GM12878 (cell line): ENCODE data around the gene SIRT5. TPM values are rescaled to one million over a fixed set of nuclear protein-coding genes. Genes with fewer than 3 reads are reported as not detected.

Experiments
- ATF7 ChIP-seq: fragments of 450-650 bp; IDR thresholded peaks from 2 replicates; pipeline ENCODE4 v1.6.1; 2016; ENCODE audit warnings: low read depth, mild to moderate bottlenecking
- CREB1 ChIP-seq: IDR thresholded peaks from 2 replicates; pipeline ENCODE4 v1.6.1; 2012; ENCODE audit warnings: low read depth, mild to moderate bottlenecking, inconsistent platforms
- EGR1 ChIP-seq, 2 experiments: IDR thresholded peaks; 1 replicate in 1 of 2; 2 replicates in 1 of 2; pipeline ENCODE4 v1.6.1; 2011 to 2012; ENCODE audit warnings: low read depth in 2 of 2, low read length in 2 of 2, borderline replicate concordance in 1 of 2, mild to moderate bottlenecking in 1 of 2, moderate library complexity in 1 of 2
- FOXM1 ChIP-seq: IDR thresholded peaks from 2 replicates; pipeline ENCODE4 v1.6.1; 2012; ENCODE audit warnings: low read depth, mild to moderate bottlenecking, inconsistent platforms, low read length, moderate library complexity
- GATAD2B ChIP-seq: fragments of 450-650 bp; conservative IDR thresholded peaks from 2 replicates; pipeline ENCODE4 v1.6.1; 2017; ENCODE audit warnings: low read depth, mild to moderate bottlenecking, moderate library complexity
- HDAC2 ChIP-seq: fragments of 200-600 bp; sonication (generic); IDR thresholded peaks from 2 replicates; pipeline ENCODE4 v1.6.1; 2017
- IRF4 ChIP-seq: IDR thresholded peaks from 2 replicates; pipeline ENCODE4 v1.6.1; 2011; ENCODE audit warnings: low read depth, low read length
- KLF5 ChIP-seq: fragments of 450-650 bp; IDR thresholded peaks from 2 replicates; pipeline ENCODE4 v1.6.1; 2014; ENCODE audit warnings: mild to moderate bottlenecking; ENCODE audit not compliant: partially characterized antibody
- MTA2 ChIP-seq: fragments of 450-650 bp; IDR thresholded peaks from 2 replicates; pipeline ENCODE4 v1.6.1; 2016; ENCODE audit warnings: low read depth, mild to moderate bottlenecking, moderate library complexity
- MYB ChIP-seq: fragments of 150-350 bp; IDR thresholded peaks from 2 replicates; pipeline ENCODE4 v1.6.1; 2014; ENCODE audit warnings: mild to moderate bottlenecking, low read depth, low read length, borderline replicate concordance
- NFIC ChIP-seq: IDR thresholded peaks from 2 replicates; pipeline ENCODE4 v1.6.1; 2012; ENCODE audit warnings: low read depth, mild to moderate bottlenecking, inconsistent platforms, low read length, moderate library complexity
- NFXL1 ChIP-seq: fragments of 450-650 bp; IDR thresholded peaks from 2 replicates; pipeline ENCODE4 v1.6.1; 2017; ENCODE audit warnings: antibody characterized with exemption, mild to moderate bottlenecking, borderline replicate concordance
- NR2C1 ChIP-seq: fragments of 450-650 bp; IDR thresholded peaks from 2 replicates; pipeline ENCODE4 v1.6.1; 2017; ENCODE audit warnings: antibody characterized with exemption, mild to moderate bottlenecking, moderate library complexity
- SMAD1 ChIP-seq: fragments of 450-650 bp; IDR thresholded peaks from 2 replicates; pipeline ENCODE4 v1.6.1; 2018; ENCODE audit warnings: mild to moderate bottlenecking, low read depth; ENCODE audit not compliant: partially characterized antibody
- SMC3 ChIP-seq: IDR thresholded peaks from 2 replicates; pipeline ENCODE4 v1.6.1; 2011; ENCODE audit warnings: low read length, improper control_type of control experiment, borderline replicate concordance
- TCF3 ChIP-seq: IDR thresholded peaks from 2 replicates; pipeline ENCODE4 v1.6.1; 2012; ENCODE audit warnings: low read depth, mild to moderate bottlenecking, low read length, borderline replicate concordance; ENCODE audit not compliant: insufficient read depth
- ZZZ3 ChIP-seq: IDR thresholded peaks from 2 replicates; pipeline ENCODE4 v1.6.1; 2011; ENCODE audit warnings: low read depth; ENCODE audit not compliant: control insufficient read depth, insufficient read length
- polyA plus RNA-seq, 11 experiments: library from polyadenylated mRNA; depleted of rRNA in 4 of 11; unstranded in 6 of 11; stranded (reverse) in 5 of 11; fragments of >200 nt; fragmentation: Nextera tagmentation in 4 of 11; fragmentation: Illumina TruSeq in 1 of 11; extraction: Ambion mirVana in 4 of 11; extraction: Trizol in 1 of 11; gene quantifications; 1 replicate in 1 of 11; 2 replicates in 10 of 11; pipeline versions ENCODE4 v1.2.1 to v1.2.3, GENCODE V29; 2011 to 2016; ENCODE audit warnings: inconsistent platforms in 2 of 11, missing spikeins in 2 of 11, low read depth in 1 of 11
- total RNA-seq, 4 experiments: library from RNA; depleted of rRNA in 3 of 4; stranded (reverse); fragments of >200 nt in 3 of 4; fragmentation: Illumina TruSeq in 1 of 4; extraction: Trizol in 1 of 4; gene quantifications; 2 replicates each; pipeline versions ENCODE4 v1.2.1 to v1.2.3, GENCODE V29; 2013 to 2021
- TF ChIP-seq, protein P1 (sequence below): fragments of 450-650 bp; formaldehyde crosslinking; IDR thresholded peaks from 2 replicates; pipeline ENCODE4 v1.5.0; 2022; ENCODE audit warnings: mild to moderate bottlenecking, missing genetic modification characterization
- TF ChIP-seq, protein P2 (sequence below): IDR thresholded peaks from 2 replicates; pipeline ENCODE4 v1.6.1; 2011; ENCODE audit warnings: low read depth, low read length, improper control_type of control experiment, borderline replicate concordance

SIRT5 gene
- total and polyA plus RNA-seq, 10 of the 15 experiments (the other 5 are each of a cell fraction or from before 2014, with no cell fraction given): 1.7 to 12.4 (median 10.0) TPM

DNA sequence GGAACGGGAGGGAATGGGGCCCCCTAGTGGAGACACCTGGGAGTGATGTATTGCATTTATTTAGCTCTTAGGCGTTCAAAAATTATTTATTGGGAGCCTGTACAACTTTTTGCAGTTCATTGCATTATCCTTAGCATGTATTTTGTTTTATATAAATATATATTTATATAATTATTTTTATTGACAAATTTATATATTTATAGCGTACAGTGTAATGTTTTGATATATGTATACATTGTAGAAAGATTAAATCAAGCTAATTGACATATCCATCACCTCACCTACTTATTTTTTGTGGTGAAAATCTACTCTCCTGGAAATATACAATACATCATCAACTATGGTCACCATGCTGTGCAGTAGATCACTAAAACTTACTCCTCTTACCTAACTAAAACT lies 975 bp downstream of the SIRT5 start (continued):
- TF ChIP-seq, protein P1, sequence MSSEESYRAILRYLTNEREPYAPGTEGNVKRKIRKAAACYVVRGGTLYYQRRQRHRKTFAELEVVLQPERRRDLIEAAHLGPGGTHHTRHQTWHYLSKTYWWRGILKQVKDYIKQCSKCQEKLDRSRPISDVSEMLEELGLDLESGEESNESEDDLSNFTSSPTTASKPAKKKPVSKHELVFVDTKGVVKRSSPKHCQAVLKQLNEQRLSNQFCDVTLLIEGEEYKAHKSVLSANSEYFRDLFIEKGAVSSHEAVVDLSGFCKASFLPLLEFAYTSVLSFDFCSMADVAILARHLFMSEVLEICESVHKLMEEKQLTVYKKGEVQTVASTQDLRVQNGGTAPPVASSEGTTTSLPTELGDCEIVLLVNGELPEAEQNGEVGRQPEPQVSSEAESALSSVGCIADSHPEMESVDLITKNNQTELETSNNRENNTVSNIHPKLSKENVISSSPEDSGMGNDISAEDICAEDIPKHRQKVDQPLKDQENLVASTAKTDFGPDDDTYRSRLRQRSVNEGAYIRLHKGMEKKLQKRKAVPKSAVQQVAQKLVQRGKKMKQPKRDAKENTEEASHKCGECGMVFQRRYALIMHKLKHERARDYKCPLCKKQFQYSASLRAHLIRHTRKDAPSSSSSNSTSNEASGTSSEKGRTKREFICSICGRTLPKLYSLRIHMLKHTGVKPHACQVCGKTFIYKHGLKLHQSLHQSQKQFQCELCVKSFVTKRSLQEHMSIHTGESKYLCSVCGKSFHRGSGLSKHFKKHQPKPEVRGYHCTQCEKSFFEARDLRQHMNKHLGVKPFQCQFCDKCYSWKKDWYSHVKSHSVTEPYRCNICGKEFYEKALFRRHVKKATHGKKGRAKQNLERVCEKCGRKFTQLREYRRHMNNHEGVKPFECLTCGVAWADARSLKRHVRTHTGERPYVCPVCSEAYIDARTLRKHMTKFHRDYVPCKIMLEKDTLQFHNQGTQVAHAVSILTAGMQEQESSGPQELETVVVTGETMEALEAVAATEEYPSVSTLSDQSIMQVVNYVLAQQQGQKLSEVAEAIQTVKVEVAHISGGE (CRISPR knock-in tag): no peak
- TF ChIP-seq SMC3: peak; percentile 52; the same call in 1 of the 2 replicates
- TF ChIP-seq ATF7: 0 out of 2 replicates have a peak, but pooled peaks have one; percentile 1
- no peak for TF ChIP-seq ZZZ3
- TF ChIP-seq SMAD1: no peak
- no peak for TF ChIP-seq MTA2
- no peak for TF ChIP-seq GATAD2B
- TF ChIP-seq MYB: no peak
- TF ChIP-seq CREB1: no peak
- TF ChIP-seq NFXL1: no peak
- TF ChIP-seq IRF4: no peak
- TF ChIP-seq HDAC2: no peak
- TF ChIP-seq FOXM1: no peak
- TF ChIP-seq, protein P2, sequence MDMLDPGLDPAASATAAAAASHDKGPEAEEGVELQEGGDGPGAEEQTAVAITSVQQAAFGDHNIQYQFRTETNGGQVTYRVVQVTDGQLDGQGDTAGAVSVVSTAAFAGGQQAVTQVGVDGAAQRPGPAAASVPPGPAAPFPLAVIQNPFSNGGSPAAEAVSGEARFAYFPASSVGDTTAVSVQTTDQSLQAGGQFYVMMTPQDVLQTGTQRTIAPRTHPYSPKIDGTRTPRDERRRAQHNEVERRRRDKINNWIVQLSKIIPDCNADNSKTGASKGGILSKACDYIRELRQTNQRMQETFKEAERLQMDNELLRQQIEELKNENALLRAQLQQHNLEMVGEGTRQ: no peak
- TF ChIP-seq KLF5: no peak
- TF ChIP-seq NR2C1: no peak
- TF ChIP-seq EGR1 (IDR thresholded peaks at IDR 0.05; ENCODE audit: borderline replicate concordance in 1 of 2, low read depth in 2 of 2, low read length in 2 of 2): no peak
- TF ChIP-seq TCF3: no peak
- no peak for TF ChIP-seq NFIC
